NCI-H2107 (cell line): ENCODE data around the gene ICE2.
A peak's percentile ranks its signal among the peaks of the same experiment; 100 is the strongest.

Experiments
- DNase-seq: peaks from one replicate; lab custom pipeline; 2025; lab: John Stamatoyannopoulos, UW

Gene ICE2

GRCh38 chr15:60478566-60479360, at the start of gene ICE2:
ICE2 (minus strand) TSS chr15:60479142; CDS start chr15:60477977, 1,165 bp downstream.
- DNase-seq: peak; percentile 77

- no peak for DNase-seq
These were observed 49.6 kb upstream of the ICE2 start for GRCh38 chr15:60528530-60528929.

- no peak for DNase-seq
These were observed 48.5 kb upstream of the ICE2 start for GRCh38 chr15:60527456-60527855.

- DNase-seq: no peak
These were observed 47.2 kb upstream of the ICE2 start for GRCh38 chr15:60526127-60526616.

- no peak for DNase-seq
These were observed 46.5 kb upstream of the ICE2 start for GRCh38 chr15:60525341-60526039.

GRCh38 chr15:60523056-60523455, 44.1 kb upstream of the ICE2 start:
- no peak for DNase-seq

GRCh38 chr15:60520825-60521368, 42.0 kb upstream of the ICE2 start:
- peak; percentile 27 for DNase-seq

- no peak for DNase-seq
These were observed 41.3 kb upstream of the ICE2 start for GRCh38 chr15:60520013-60520824.

- DNase-seq: no peak
These were observed 40.3 kb upstream of the ICE2 start for GRCh38 chr15:60519218-60519617.

GRCh38 chr15:60518511-60518910, 39.6 kb upstream of the ICE2 start:
- no peak for DNase-seq

- no peak for DNase-seq
These were observed 35.4 kb upstream of the ICE2 start for GRCh38 chr15:60514261-60514881.

- no peak for DNase-seq
These were observed 34.7 kb upstream of the ICE2 start for GRCh38 chr15:60513676-60514075.

GRCh38 chr15:60512937-60513336, 34.0 kb upstream of the ICE2 start:
- no peak for DNase-seq

GRCh38 chr15:60511351-60512031, 32.5 kb upstream of the ICE2 start:
- no peak for DNase-seq

GRCh38 chr15:60510006-60510405, 31.1 kb upstream of the ICE2 start:
- DNase-seq: no peak

- DNase-seq: no peak
These were observed 30.5 kb upstream of the ICE2 start for GRCh38 chr15:60509470-60509869.

GRCh38 chr15:60508442-60508841, 29.5 kb upstream of the ICE2 start:
- no peak for DNase-seq

GRCh38 chr15:60507596-60508424, 28.9 kb upstream of the ICE2 start:
- DNase-seq: no peak

- DNase-seq: no peak
These were observed 17.9 kb upstream of the ICE2 start for GRCh38 chr15:60496853-60497252.

- DNase-seq: no peak
These were observed 15.2 kb upstream of the ICE2 start for GRCh38 chr15:60494108-60494507.
